ENCODE measurements around the gene UBALD1. TPM values are rescaled to one million over a fixed set of nuclear protein-coding genes. Genes with fewer than 3 reads are reported as not detected.

UBALD1 gene
- total RNA-seq, 4 donors from 2014 or later = 11.6 to 25.1 (median 18.1) TPM

GRCh38 chr16:4640572-4641305, 26.1 kb upstream of the UBALD1 start:
- peak overlapping the region in 1 of 4 donors; percentile 3 for H3K27ac ChIP-seq
- no peaks in the 10 kb centered on the region for H3K27me3 ChIP-seq
- no peak for DNase-seq

GRCh38 chr16:4639899-4640509, 25.3 kb upstream of the UBALD1 start:
- no peak overlapping the region for H3K4me3 ChIP-seq
- H3K9me3 ChIP-seq = no peaks in the 10 kb centered on the region
- H3K4me1 ChIP-seq = peaks cover 0 to 12% (median 0%) of the 10 kb centered on the region in 4 donors
- TF ChIP-seq CTCF (IDR thresholded peaks at IDR 0.05) (no peak), POLR2A (IDR thresholded peaks at IDR 0.05) (no peak)
- peaks cover 0 to 16% (median 0%) of the 10 kb centered on the region in 3 donors for H3K36me3 ChIP-seq
- no peak for DNase-seq
- no peak overlapping the region for H3K27ac ChIP-seq
- H3K27me3 ChIP-seq = no peaks in the 10 kb centered on the region

More at GRCh38 chr16:4640572-4641305, 26.1 kb upstream of the UBALD1 start:
- H3K4me1 ChIP-seq = peaks cover 0 to 12% (median 0%) of the 10 kb centered on the region in 4 donors
- no peaks in the 10 kb centered on the region for H3K9me3 ChIP-seq
- peaks cover 0 to 16% (median 0%) of the 10 kb centered on the region in 3 donors for H3K36me3 ChIP-seq
- H3K4me3 ChIP-seq = no peak overlapping the region
- TF ChIP-seq POLR2A (IDR thresholded peaks at IDR 0.05) = no peak
- no peak for TF ChIP-seq CTCF (IDR thresholded peaks at IDR 0.05)

GRCh38 chr16:4637501-4638166, 22.9 kb upstream of the UBALD1 start:
- no peak for DNase-seq
- Histone ChIP-seq H3K9me3 (no peaks in the 10 kb centered on the region), H3K27me3 (no peaks in the 10 kb centered on the region), H3K36me3 (peaks cover 0 to 25% (median 0%) of the 10 kb centered on the region in 3 donors), H3K4me1 (peaks cover 0 to 12% (median 0%) of the 10 kb centered on the region in 4 donors), H3K27ac (no peak overlapping the region), H3K4me3 (no peak overlapping the region)
- TF ChIP-seq POLR2A (IDR thresholded peaks at IDR 0.05) = no peak
- no peak for TF ChIP-seq CTCF (IDR thresholded peaks at IDR 0.05)

GRCh38 chr16:4636196-4636595, 21.5 kb upstream of the UBALD1 start:
- peaks cover 0 to 12% (median 0%) of the 10 kb centered on the region in 4 donors for H3K4me1 ChIP-seq
- H3K9me3 ChIP-seq = no peaks in the 10 kb centered on the region
- no peaks in the 10 kb centered on the region for H3K27me3 ChIP-seq
- TF ChIP-seq CTCF (IDR thresholded peaks at IDR 0.05) (no peak), POLR2A (IDR thresholded peaks at IDR 0.05) (no peak)
- H3K4me3 ChIP-seq = no peak overlapping the region
- DNase-seq = no peak
- peaks cover 0 to 25% (median 0%) of the 10 kb centered on the region in 3 donors for H3K36me3 ChIP-seq
- no peak overlapping the region for H3K27ac ChIP-seq

GRCh38 chr16:4634768-4635167, 20.1 kb upstream of the UBALD1 start:
- H3K9me3 ChIP-seq = no peaks in the 10 kb centered on the region
- H3K27ac ChIP-seq = no peak overlapping the region
- DNase-seq = no peak
- no peaks in the 10 kb centered on the region for H3K27me3 ChIP-seq
- TF ChIP-seq CTCF (IDR thresholded peaks at IDR 0.05) (no peak), POLR2A (IDR thresholded peaks at IDR 0.05) (no peak)
- H3K4me3 ChIP-seq = no peak overlapping the region
- H3K4me1 ChIP-seq = no peaks in the 10 kb centered on the region
- peaks cover 0 to 21% (median 0%) of the 10 kb centered on the region in 3 donors for H3K36me3 ChIP-seq
